HCT116 (cell line): ENCODE results near the gene DNMT3A. TPM values are rescaled to one million over a fixed set of nuclear protein-coding genes. Genes with fewer than 3 reads are reported as not detected.
"Not testable (repeated sequence)": the region's sequence is repeated elsewhere in the genome, so short reads cannot be mapped to it uniquely, and the experiment has no call there.

Experiments used
- ATAC-seq: fragments of 200-7000 bp; cut with Tn5 transposase; 2 replicates; pipeline ENCODE4 v1.9.1; 2020; ENCODE audit warnings: mild to moderate bottlenecking, moderate library complexity
- BruUV-seq: library from RNA; stranded (reverse); fragments of 400-500 nt; replicated peaks from 2 replicates; lab custom pipeline; 2021; lab: Mats Ljungman, UMichigan
- CTCF ChIA-PET: fragments of 300-600 bp; sonication (Branson Sonifier 250); formaldehyde crosslinking; loops from one replicate; lab custom pipeline; 2021; ENCODE audit warnings: antibody characterized with exemption; lab: Charles Lee
- POLR2A ChIA-PET: fragments of 300-600, 350-600 bp; sonication (Branson Sonifier 250); formaldehyde crosslinking; loops from one replicate; lab custom pipeline; 2021; ENCODE audit warnings: antibody characterized with exemption; lab: Charles Lee
- RAD21 ChIA-PET, 2 experiments: fragments of 300-600 bp; sonication (Branson Sonifier 250); formaldehyde crosslinking; loops; one replicate each; lab custom pipeline; 2023; ENCODE audit warnings: low total read pairs in 2 of 2; ENCODE audit not compliant: uncharacterized antibody in 2 of 2, unreplicated experiment in 2 of 2, low non-redundant PET in 1 of 2; lab: Charles Lee
- DNase-seq: peaks from one replicate; pipeline ENCODE4 v3.0.0-alpha.2; 2010; ENCODE audit warnings: low read depth, low spot score
- H2AFZ ChIP-seq: fragments of 200-600 bp; shearing (Covaris generic), sonication (generic); 2 replicates; pipeline ENCODE4 v1.6.1; 2017; ENCODE audit warnings: low read depth, mixed run types, mixed read lengths, antibody characterized with exemption, low read length; ENCODE audit not compliant: poor library complexity, severe bottlenecking
- H3K27ac ChIP-seq: 2 replicates; pipeline ENCODE4 v1.5.1; 2012; ENCODE audit warnings: low read depth, low read length
- H3K27me3 ChIP-seq: fragments of 200-600 bp; sonication (generic); 2 replicates; pipeline ENCODE4 v1.6.1; 2016; ENCODE audit warnings: mixed run types, low read length, mixed read lengths; ENCODE audit not compliant: insufficient read depth
- H3K36me3 ChIP-seq, 2 experiments: fragments of 200-500 bp in 1 of 2; fragments of 200-600 bp in 1 of 2; sonication (Bioruptor generic) in 1 of 2; sonication (generic) in 1 of 2; 2 replicates each; pipeline versions ENCODE4 v1.5.1 to v1.6.1; 2014 to 2016; ENCODE audit warnings: low read length in 2 of 2, inconsistent platforms in 1 of 2, mixed read lengths in 1 of 2, mixed run types in 1 of 2; ENCODE audit not compliant: insufficient read depth in 2 of 2, control insufficient read depth in 1 of 2
- H3K4me1 ChIP-seq, 2 experiments: fragments of 200-600 bp in 1 of 2; sonication (generic) in 1 of 2; 2 replicates each; pipeline versions ENCODE4 v1.5.1 to v1.6.1; 2012 to 2017; ENCODE audit warnings: low read length in 2 of 2, inconsistent platforms in 1 of 2, mild to moderate bottlenecking in 1 of 2, mixed read lengths in 1 of 2, mixed run types in 1 of 2, moderate library complexity in 1 of 2; ENCODE audit not compliant: insufficient read depth in 2 of 2, control insufficient read depth in 1 of 2
- H3K4me2 ChIP-seq: fragments of 200-600 bp; sonication (generic); 2 replicates; pipeline ENCODE4 v1.6.1; 2017; ENCODE audit warnings: mixed run types, low read length, mixed read lengths
- H3K4me3 ChIP-seq, 2 experiments: fragments of 200-600 bp in 1 of 2; sonication (generic) in 1 of 2; replicated peaks in 1 of 2; 2 replicates each; pipeline ENCODE4 v1.5.1; 2011 to 2016; ENCODE audit warnings: low read length in 2 of 2, control low read depth in 1 of 2, low read depth in 1 of 2, mild to moderate bottlenecking in 1 of 2, mixed read lengths in 1 of 2, mixed run types in 1 of 2
- H3K79me2 ChIP-seq: fragments of 200-600 bp; sonication (generic); 2 replicates; pipeline ENCODE4 v1.6.1; 2017; ENCODE audit warnings: mild to moderate bottlenecking, mixed run types, low read length, moderate library complexity, mixed read lengths; ENCODE audit not compliant: insufficient read depth
- H3K9ac ChIP-seq: fragments of 200-600 bp; sonication (generic); 2 replicates; pipeline ENCODE4 v1.6.1; 2016; ENCODE audit warnings: low read length, mixed read lengths
- H3K9me2 ChIP-seq: fragments of 200-600 bp; sonication (generic), shearing (Covaris generic); 2 replicates; pipeline ENCODE4 v1.6.1; 2017; ENCODE audit warnings: mixed run types, mild to moderate bottlenecking, moderate library complexity; ENCODE audit not compliant: insufficient read depth
- H3K9me3 ChIP-seq, 2 experiments: fragments of 200-500 bp in 1 of 2; fragments of 200-600 bp in 1 of 2; sonication (Bioruptor generic) in 1 of 2; sonication (generic) in 1 of 2; 2 replicates each; pipeline ENCODE4 v1.6.1; 2014 to 2017; ENCODE audit warnings: low read length in 2 of 2, mixed read lengths in 2 of 2, inconsistent platforms in 1 of 2, low read depth in 1 of 2, mild to moderate bottlenecking in 1 of 2, mixed run types in 1 of 2, moderate library complexity in 1 of 2; ENCODE audit not compliant: control insufficient read depth in 1 of 2, insufficient read depth in 1 of 2
- H4K20me1 ChIP-seq: fragments of 200-600 bp; sonication (generic), shearing (Covaris generic); 2 replicates; pipeline ENCODE4 v1.6.1; 2017; ENCODE audit warnings: mixed run types, mild to moderate bottlenecking, moderate library complexity; ENCODE audit not compliant: insufficient read depth
- CBX3 ChIP-seq: IDR thresholded peaks from 2 replicates; pipeline ENCODE4 v1.6.1; 2012; ENCODE audit warnings: low read depth
- EZH2phosphoT487 ChIP-seq: fragments of 200-600 bp; IDR thresholded peaks from 2 replicates; pipeline ENCODE4 v1.6.1; 2018; ENCODE audit warnings: antibody characterized with exemption, borderline replicate concordance
- JUND ChIP-seq: IDR thresholded peaks from 2 replicates; pipeline ENCODE4 v1.6.1; 2012
- SIN3A ChIP-seq: IDR thresholded peaks from 2 replicates; pipeline ENCODE4 v1.6.1; 2012; ENCODE audit warnings: low read depth
- ZBTB33 ChIP-seq: IDR thresholded peaks from 2 replicates; pipeline ENCODE4 v1.6.1; 2011; ENCODE audit warnings: mild to moderate bottlenecking, low read length, moderate library complexity; ENCODE audit not compliant: insufficient replicate concordance; ENCODE audit errors: extremely low read depth
- intact Hi-C: fragments of 100-400 bp; cut with micrococcal nuclease; formaldehyde crosslinking; loops from 2 replicates; pipeline ENCODE4 v1.10.0; 2022
- total RNA-seq: library from RNA; stranded (reverse); gene quantifications from one replicate; pipeline ENCODE4 v1.2.1, GENCODE V29; 2021; ENCODE audit not compliant: unreplicated experiment
- TF ChIP-seq, protein P1 (sequence below), 3 experiments: fragments of 200-600 bp in 1 of 3; sonication (generic) in 1 of 3; IDR thresholded peaks in 2 of 3; conservative IDR thresholded peaks in 1 of 3; 2 replicates each; pipeline ENCODE4 v1.5.1; 2012 to 2017; ENCODE audit warnings: low read depth in 2 of 3, low read length in 2 of 3, antibody characterized with exemption in 1 of 3, borderline replicate concordance in 1 of 3, control low read depth in 1 of 3, mild to moderate bottlenecking in 1 of 3, mixed read lengths in 1 of 3, mixed run types in 1 of 3, moderate library complexity in 1 of 3; ENCODE audit not compliant: insufficient read depth in 1 of 3

The DNMT3A gene
- total RNA-seq, 1 experiment from 2014 or later: 14.3 TPM

GRCh38 chr2:25213229-25213628 lies 128.5 kb downstream of the DNMT3A start (continued):
- TF ChIP-seq ZBTB33 (no peak), JUND (no peak), EZH2phosphoT487 (no peak), SIN3A (no peak)
- TF ChIP-seq, all 23 proteins: peak for 0

DNA sequence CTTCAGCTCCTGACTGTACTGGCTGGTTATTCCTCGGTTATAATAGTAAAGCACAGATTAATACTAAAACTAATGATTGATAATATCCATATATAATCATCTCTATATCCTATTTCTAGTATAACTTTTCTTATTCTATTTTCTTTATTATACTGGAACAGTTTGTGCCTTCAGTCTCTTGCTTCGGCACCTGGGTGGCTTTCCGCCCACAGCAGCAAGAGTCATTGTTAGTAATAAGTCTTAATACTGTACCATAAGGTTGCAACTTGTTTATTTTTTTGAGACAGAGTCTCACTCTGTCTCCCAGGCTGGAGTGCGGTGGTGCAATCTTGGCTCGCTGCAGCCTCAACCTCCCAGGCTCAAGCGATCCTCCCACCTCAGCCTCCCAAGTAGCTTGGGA lies 130.8 kb downstream of the DNMT3A start:
- H3K9me3 ChIP-seq, CTCF ChIA-PET, POLR2A ChIA-PET, H3K79me2 ChIP-seq, H3K36me3 ChIP-seq, ATAC-seq, H3K9me2 ChIP-seq, H3K9ac ChIP-seq, BruUV-seq, H3K27me3 ChIP-seq, H3K27ac ChIP-seq, DNase-seq, intact Hi-C loops, RAD21 ChIA-PET, H3K4me1 ChIP-seq, H3K4me2 ChIP-seq, H3K4me3 ChIP-seq, H4K20me1 ChIP-seq, H2AFZ ChIP-seq: not testable (repeated sequence)

DNA sequence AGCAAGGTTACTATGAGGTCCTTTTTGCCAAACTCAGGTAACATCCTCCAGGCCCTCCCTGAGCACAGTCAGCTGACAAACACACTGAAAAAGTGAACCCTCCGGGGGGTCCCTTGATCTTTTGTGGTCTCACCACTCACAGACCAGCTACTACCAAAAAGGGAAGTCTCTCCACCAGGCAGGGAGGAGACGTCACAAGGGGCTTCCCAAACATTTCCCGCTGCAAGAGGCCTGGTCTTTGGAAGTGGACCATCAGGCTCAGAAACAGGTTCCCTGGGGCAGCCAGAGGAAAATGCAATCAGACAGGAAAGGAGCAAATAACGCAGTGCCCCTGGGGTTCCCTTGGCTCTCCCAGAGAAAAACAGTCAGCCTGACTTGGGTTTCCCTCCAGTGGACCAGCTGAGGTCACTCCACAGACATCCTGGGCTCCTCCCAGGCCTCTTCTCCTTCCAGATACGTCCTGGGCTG lies 134.6 kb downstream of the DNMT3A start:
- TF ChIP-seq ZBTB33 (no peak), CBX3 (no peak), JUND (no peak), EZH2phosphoT487 (no peak)
- TF ChIP-seq, protein P1, sequence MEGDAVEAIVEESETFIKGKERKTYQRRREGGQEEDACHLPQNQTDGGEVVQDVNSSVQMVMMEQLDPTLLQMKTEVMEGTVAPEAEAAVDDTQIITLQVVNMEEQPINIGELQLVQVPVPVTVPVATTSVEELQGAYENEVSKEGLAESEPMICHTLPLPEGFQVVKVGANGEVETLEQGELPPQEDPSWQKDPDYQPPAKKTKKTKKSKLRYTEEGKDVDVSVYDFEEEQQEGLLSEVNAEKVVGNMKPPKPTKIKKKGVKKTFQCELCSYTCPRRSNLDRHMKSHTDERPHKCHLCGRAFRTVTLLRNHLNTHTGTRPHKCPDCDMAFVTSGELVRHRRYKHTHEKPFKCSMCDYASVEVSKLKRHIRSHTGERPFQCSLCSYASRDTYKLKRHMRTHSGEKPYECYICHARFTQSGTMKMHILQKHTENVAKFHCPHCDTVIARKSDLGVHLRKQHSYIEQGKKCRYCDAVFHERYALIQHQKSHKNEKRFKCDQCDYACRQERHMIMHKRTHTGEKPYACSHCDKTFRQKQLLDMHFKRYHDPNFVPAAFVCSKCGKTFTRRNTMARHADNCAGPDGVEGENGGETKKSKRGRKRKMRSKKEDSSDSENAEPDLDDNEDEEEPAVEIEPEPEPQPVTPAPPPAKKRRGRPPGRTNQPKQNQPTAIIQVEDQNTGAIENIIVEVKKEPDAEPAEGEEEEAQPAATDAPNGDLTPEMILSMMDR (IDR thresholded peaks at IDR 0.05 in 2 of 3, conservative IDR thresholded peaks at IDR 0.05 in 1 of 3; ENCODE audit: borderline replicate concordance in 1 of 3, insufficient read depth in 1 of 3, low read depth in 2 of 3, low read length in 2 of 3): no peak
- no peaks in the 10 kb centered on the region for H3K9me2 ChIP-seq
- no peak overlapping the region for H3K9ac ChIP-seq
- no peaks in the 10 kb centered on the region for H3K27me3 ChIP-seq
- intact Hi-C loops: no loop called here
- ChIA-PET POLR2A (no interaction called here), RAD21 (no interaction called here), CTCF (no interaction called here)
- no TSS peak for BruUV-seq
- no peak overlapping the region for H2AFZ ChIP-seq
- H3K27ac ChIP-seq: no peak overlapping the region
- H3K36me3 ChIP-seq: no peaks in the 10 kb centered on the region
- no peak for DNase-seq
- ATAC-seq: no peak
- no peak overlapping the region for H3K4me3 ChIP-seq
- H3K4me2 ChIP-seq: no peak overlapping the region
- H4K20me1 ChIP-seq: no peaks in the 10 kb centered on the region
- H3K79me2 ChIP-seq: no peaks in the 10 kb centered on the region
- H3K9me3 ChIP-seq: no peaks in the 10 kb centered on the region
- no peaks in the 10 kb centered on the region for H3K4me1 ChIP-seq
